Measurements from ENCODE around the gene TRAPPC14. TPM values are rescaled to one million over a fixed set of nuclear protein-coding genes. Genes with fewer than 3 reads are reported as not detected.

TRAPPC14 gene
- total and polyA plus RNA-seq, 9 of the 15 experiments (the other 6 are each of a cell fraction or from before 2014, with no cell fraction given), result 0.42 to 45.9 (median 18.2) TPM

DNA sequence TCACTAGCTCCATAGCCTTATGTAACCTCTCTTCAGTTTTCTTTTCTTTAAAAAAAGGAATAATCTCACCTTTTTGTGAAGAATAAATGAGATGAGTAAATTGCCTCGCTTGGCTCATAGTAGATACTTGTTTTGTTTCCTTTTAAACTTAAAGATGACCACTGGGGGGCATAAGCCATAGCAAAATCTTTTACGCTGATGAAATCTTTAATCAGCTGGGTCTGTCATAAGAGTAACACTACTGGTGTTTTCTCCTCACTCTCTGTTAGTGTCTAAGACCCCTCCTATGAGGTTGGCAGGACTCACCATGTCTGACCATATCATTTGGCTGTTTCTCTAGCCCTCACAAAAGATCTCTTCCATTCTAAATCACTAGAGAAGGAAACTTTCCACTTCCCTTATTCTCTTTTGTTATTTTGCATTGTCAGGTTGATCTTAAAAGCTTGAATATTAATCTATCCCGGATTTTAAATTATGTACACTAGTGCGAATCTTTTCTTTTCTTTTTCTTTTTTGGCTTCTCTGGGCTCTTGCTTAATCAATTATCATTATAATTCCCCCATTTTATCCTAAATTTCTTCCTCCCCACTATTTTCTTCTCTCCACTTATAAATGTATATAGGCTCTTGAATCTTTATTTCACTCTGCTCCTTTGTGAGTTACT, 31.7 kb upstream of the TRAPPC14 start (continued):
- no peak for TF ChIP-seq NRF1 (conservative IDR thresholded peaks at IDR 0.05 in 1 of 2, IDR thresholded peaks at IDR 0.05 in 1 of 2)
- TF ChIP-seq FOXK1 (CRISPR knock-in tag; IDR thresholded peaks at IDR 0.05; ENCODE audit: borderline replicate concordance), result no peak
- TF ChIP-seq ZNF324 (CRISPR knock-in tag; IDR thresholded peaks at IDR 0.05), result no peak
- no peak for TF ChIP-seq MECOM (CRISPR knock-in tag; IDR thresholded peaks at IDR 0.05)
- TF ChIP-seq CGGBP1 (CRISPR knock-in tag; IDR thresholded peaks at IDR 0.05), result no peak
- TF ChIP-seq COPS2 (conservative IDR thresholded peaks at IDR 0.05), result no peak
- no peak for TF ChIP-seq ZNF277 (CRISPR knock-in tag; IDR thresholded peaks at IDR 0.05; ENCODE audit: borderline replicate concordance)
- TF ChIP-seq ESRRA (IDR thresholded peaks at IDR 0.05; ENCODE audit: borderline replicate concordance, low read depth), result no peak
- TF ChIP-seq ZNF436 (CRISPR knock-in tag; IDR thresholded peaks at IDR 0.05), result no peak
- no peak for TF ChIP-seq ERF (CRISPR knock-in tag; IDR thresholded peaks at IDR 0.05)
- TF ChIP-seq, protein P1, sequence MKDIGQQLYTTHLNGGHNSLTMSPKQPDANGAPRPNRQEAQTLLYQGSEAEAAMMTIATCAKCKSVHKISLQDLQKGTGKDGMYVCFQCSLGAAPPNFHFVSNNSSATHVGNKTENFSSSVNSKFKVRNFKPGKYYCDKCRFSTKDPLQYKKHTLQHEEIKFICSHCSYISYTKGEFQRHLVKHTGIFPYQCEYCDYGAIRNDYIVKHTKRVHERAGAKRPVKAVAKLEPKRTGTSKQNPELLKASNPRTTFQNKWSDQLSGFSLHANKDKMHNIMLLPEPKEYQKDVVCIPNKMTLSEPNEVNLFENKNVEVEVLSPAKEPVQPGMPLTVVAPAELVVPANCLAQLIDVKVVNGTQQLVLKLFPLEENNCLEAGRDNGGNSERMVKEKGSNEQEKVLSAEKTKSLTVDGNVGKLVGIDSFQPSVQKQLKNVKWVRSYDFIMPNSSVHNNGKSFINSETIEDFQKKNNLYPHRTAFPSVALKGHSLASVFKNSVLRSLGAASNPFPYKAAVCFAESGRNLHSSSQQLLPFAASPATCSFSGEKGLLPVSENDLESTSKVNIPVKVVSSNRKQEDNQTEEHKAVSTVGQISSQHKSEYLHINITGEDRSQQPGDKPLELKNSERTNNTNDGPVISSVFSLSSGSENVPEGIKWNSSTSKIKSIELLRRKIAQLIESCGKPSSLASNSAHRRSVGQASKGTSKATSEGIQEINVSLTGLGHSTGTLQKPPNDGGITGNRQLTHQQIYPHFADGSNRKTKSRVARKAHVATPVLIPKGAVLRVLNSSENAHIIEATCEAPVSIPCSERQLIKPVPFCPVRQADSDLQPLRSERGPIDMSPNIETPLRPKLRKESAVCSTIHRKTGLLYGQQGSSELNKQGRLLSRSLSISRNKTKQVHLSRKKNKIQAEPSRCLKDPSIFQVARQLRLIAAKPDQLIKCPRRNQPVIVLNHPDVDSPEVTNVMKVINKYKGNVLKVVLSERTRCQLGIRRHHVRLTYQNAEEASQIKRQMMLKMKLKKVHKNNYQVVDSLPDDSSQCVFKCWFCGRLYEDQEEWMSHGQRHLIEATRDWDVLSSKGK (CRISPR knock-in tag; IDR thresholded peaks at IDR 0.05), result no peak
- no peak for TF ChIP-seq ZC3H4 (CRISPR knock-in tag; IDR thresholded peaks at IDR 0.05; ENCODE audit: borderline replicate concordance)
- peak; percentile 67 for TF ChIP-seq EP400 (IDR thresholded peaks at IDR 0.05)
- no peak for TF ChIP-seq PURB (CRISPR knock-in tag; IDR thresholded peaks at IDR 0.05; ENCODE audit: low read depth)
- no peak for TF ChIP-seq MCM3 (IDR thresholded peaks at IDR 0.05)
- TF ChIP-seq ZNF655 (CRISPR knock-in tag; IDR thresholded peaks at IDR 0.05), result no peak
- TF ChIP-seq JUNB (CRISPR knock-in tag; conservative IDR thresholded peaks at IDR 0.05), result no peak
- no peak for TF ChIP-seq SRF (CRISPR knock-in tag; IDR thresholded peaks at IDR 0.05)
- TF ChIP-seq ELK3 (CRISPR knock-in tag; IDR thresholded peaks at IDR 0.05), result no peak
- TF ChIP-seq FOXM1 (IDR thresholded peaks at IDR 0.05; ENCODE audit: low read depth), result no peak
- TF ChIP-seq FOXM1 (CRISPR knock-in tag; IDR thresholded peaks at IDR 0.05; ENCODE audit: low read depth), result no peak
